ENCODE measurements around the gene RNF208. TPM values are rescaled to one million over a fixed set of nuclear protein-coding genes. Genes with fewer than 3 reads are reported as not detected.

RNF208 gene
- total RNA-seq, 1 donor = not detected

DNA sequence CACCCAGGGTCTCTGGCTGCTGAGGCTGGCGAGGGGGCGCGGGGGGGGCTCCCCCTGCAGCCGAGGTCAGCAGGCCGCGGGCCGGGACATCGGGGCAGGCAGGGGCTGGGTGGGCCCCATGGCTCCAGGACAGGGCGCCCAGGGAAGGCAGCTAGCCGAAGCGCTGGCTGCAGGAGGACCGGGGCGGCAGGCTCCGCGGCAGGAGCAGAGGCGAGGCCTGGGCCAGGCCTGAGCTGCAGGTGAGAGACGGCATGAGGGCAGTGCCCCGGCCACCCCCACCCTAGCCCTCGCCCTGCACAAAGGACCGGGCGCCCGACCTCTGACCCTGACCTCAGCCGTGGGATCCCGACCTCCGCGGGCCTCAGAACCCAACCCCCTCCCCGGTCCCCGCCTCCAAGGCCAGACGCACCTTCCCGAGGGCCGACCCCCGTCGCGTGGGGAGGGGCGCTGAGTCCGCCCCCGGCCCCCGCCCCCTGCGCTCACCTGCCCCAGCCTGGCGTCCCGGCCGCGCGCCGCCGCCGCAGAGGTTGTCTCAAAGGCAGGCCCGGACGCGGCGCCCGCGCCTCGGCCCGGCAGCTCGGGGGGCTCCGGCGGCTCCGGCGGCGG, 431 bp downstream of the RNF208 start:
- Histone ChIP-seq H3K36me3 (ENCODE audit: insufficient read depth, low read length) (no peaks in the 10 kb centered on the region), H3K79me2 (ENCODE audit: insufficient read depth, low read length) (no peaks in the 10 kb centered on the region), H2AFZ (ENCODE audit: low read length) (no peak overlapping the region), H4K20me1 (ENCODE audit: insufficient read depth, low read length) (no peaks in the 10 kb centered on the region), H3K4me2 (ENCODE audit: insufficient read depth, low read length) (peak overlapping the region; percentile 43), H3K4me1 (ENCODE audit: insufficient read depth, low read length) (peaks cover 23% of the 10 kb centered on the region), H3K27ac (ENCODE audit: low read depth, low read length) (no peak overlapping the region), H3K9me3 (ENCODE audit: low read depth, low read length) (no peaks in the 10 kb centered on the region), H3K4me3 (ENCODE audit: insufficient read depth, low read length) (peak overlapping the region; percentile 57), H3K27me3 (ENCODE audit: insufficient read depth, low read length) (no peaks in the 10 kb centered on the region)
- no peak for TF ChIP-seq CTCF (IDR thresholded peaks at IDR 0.05; ENCODE audit: extremely low read depth, low read depth, low read length)
- no peak for DNase-seq (ENCODE audit: insufficient read length, low spot score, missing footprints)

- no peaks in the 10 kb centered on the region for H3K79me2 ChIP-seq (ENCODE audit: insufficient read depth, low read length)
- H3K4me2 ChIP-seq (ENCODE audit: insufficient read depth, low read length) = no peak overlapping the region
- H3K36me3 ChIP-seq (ENCODE audit: insufficient read depth, low read length) = no peaks in the 10 kb centered on the region
- no peak for DNase-seq (ENCODE audit: insufficient read length, low spot score, missing footprints)
- no peak overlapping the region for H2AFZ ChIP-seq (ENCODE audit: low read length)
- no peaks in the 10 kb centered on the region for H3K9me3 ChIP-seq (ENCODE audit: low read depth, low read length)
- peaks cover 24% of the 10 kb centered on the region for H3K4me1 ChIP-seq (ENCODE audit: insufficient read depth, low read length)
- H3K27ac ChIP-seq (ENCODE audit: low read depth, low read length) = no peak overlapping the region
- no peaks in the 10 kb centered on the region for H3K27me3 ChIP-seq (ENCODE audit: insufficient read depth, low read length)
- no peak for TF ChIP-seq CTCF (IDR thresholded peaks at IDR 0.05; ENCODE audit: extremely low read depth, low read depth, low read length)
- no peaks in the 10 kb centered on the region for H4K20me1 ChIP-seq (ENCODE audit: insufficient read depth, low read length)
- no peak overlapping the region for H3K4me3 ChIP-seq (ENCODE audit: insufficient read depth, low read length)
Observed at GRCh38 chr9:137221095-137221505, 940 bp downstream of the RNF208 start.

GRCh38 chr9:137220317-137221094, 1.5 kb downstream of the RNF208 start:
- Histone ChIP-seq H3K4me1 (ENCODE audit: insufficient read depth, low read length) (peaks cover 24% of the 10 kb centered on the region), H3K36me3 (ENCODE audit: insufficient read depth, low read length) (no peaks in the 10 kb centered on the region), H2AFZ (ENCODE audit: low read length) (no peak overlapping the region), H3K4me3 (ENCODE audit: insufficient read depth, low read length) (no peak overlapping the region), H4K20me1 (ENCODE audit: insufficient read depth, low read length) (no peaks in the 10 kb centered on the region), H3K79me2 (ENCODE audit: insufficient read depth, low read length) (no peaks in the 10 kb centered on the region), H3K4me2 (ENCODE audit: insufficient read depth, low read length) (no peak overlapping the region), H3K27ac (ENCODE audit: low read depth, low read length) (no peak overlapping the region), H3K9me3 (ENCODE audit: low read depth, low read length) (no peaks in the 10 kb centered on the region), H3K27me3 (ENCODE audit: insufficient read depth, low read length) (no peaks in the 10 kb centered on the region)
- no peak for DNase-seq (ENCODE audit: insufficient read length, low spot score, missing footprints)
- TF ChIP-seq CTCF (IDR thresholded peaks at IDR 0.05; ENCODE audit: extremely low read depth, low read depth, low read length) = no peak

DNA sequence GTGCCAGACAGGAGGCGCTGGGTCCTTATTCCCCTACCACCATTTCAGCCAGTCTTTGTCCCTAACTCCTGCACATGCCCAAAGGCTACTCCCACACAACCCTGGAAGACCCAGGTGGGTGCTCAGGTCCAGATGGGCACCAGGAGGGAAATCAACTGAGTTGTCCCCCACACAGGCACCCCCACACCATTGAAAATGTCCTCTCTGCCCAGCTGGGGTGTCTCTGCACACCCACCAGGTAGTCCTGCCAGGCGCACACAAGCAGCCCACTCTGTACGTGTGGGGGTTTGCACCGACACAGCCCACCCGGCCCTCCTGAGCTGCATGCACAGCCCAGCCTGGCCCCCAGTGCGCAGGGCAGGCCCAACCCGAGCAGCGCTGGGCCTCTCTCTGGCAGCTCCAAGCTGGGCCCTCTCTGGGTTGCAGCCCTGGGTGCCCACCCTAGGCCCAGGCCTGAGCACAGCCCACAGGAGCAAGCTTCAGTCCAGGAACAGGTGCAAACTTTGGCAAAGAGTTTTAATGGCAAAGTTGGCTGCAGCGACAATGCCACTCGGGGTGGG, 2.2 kb downstream of the RNF208 start:
- no peak overlapping the region for H2AFZ ChIP-seq (ENCODE audit: low read length)
- H3K36me3 ChIP-seq (ENCODE audit: insufficient read depth, low read length) = no peaks in the 10 kb centered on the region
- H3K4me3 ChIP-seq (ENCODE audit: insufficient read depth, low read length) = no peak overlapping the region
- no peaks in the 10 kb centered on the region for H3K79me2 ChIP-seq (ENCODE audit: insufficient read depth, low read length)
- no peak for DNase-seq (ENCODE audit: insufficient read length, low spot score, missing footprints)
- no peak overlapping the region for H3K27ac ChIP-seq (ENCODE audit: low read depth, low read length)
- H4K20me1 ChIP-seq (ENCODE audit: insufficient read depth, low read length) = no peaks in the 10 kb centered on the region
- TF ChIP-seq CTCF (IDR thresholded peaks at IDR 0.05; ENCODE audit: extremely low read depth, low read depth, low read length) = no peak
- peaks cover 24% of the 10 kb centered on the region for H3K4me1 ChIP-seq (ENCODE audit: insufficient read depth, low read length)
- no peaks in the 10 kb centered on the region for H3K27me3 ChIP-seq (ENCODE audit: insufficient read depth, low read length)
- H3K4me2 ChIP-seq (ENCODE audit: insufficient read depth, low read length) = no peak overlapping the region
- H3K9me3 ChIP-seq (ENCODE audit: low read depth, low read length) = no peaks in the 10 kb centered on the region
